ENCODE results near the gene MAPRE3. TPM values are rescaled to one million over a fixed set of nuclear protein-coding genes. Genes with fewer than 3 reads are reported as not detected.

The MAPRE3 gene
- 9.1 to 11.4 TPM (median 9.9 TPM) in 5 replicates for total RNA-seq (2022; extraction: Qiagen RNA extraction)

GRCh38 chr2:26970244-26970927 is at the start of gene MAPRE3:
Gene MAPRE3, plus strand, starts transcription at chr2:26970637. Its CDS starts 51,582 bp downstream, at chr2:27022219.

GRCh38 chr2:27032495-27033252 is 62.2 kb downstream of the MAPRE3 start, which contains the start of gene TMEM214:
Gene TMEM214, plus strand, starts transcription at chr2:27032965. Its CDS starts 51 bp downstream, at chr2:27033016.

GRCh38 chr2:27050996-27051901 is 80.8 kb downstream of the MAPRE3 start, which contains the start of gene AGBL5:
Gene AGBL5, plus strand, starts transcription at chr2:27051668. Its CDS starts 1,291 bp downstream, at chr2:27052959.

DNA sequence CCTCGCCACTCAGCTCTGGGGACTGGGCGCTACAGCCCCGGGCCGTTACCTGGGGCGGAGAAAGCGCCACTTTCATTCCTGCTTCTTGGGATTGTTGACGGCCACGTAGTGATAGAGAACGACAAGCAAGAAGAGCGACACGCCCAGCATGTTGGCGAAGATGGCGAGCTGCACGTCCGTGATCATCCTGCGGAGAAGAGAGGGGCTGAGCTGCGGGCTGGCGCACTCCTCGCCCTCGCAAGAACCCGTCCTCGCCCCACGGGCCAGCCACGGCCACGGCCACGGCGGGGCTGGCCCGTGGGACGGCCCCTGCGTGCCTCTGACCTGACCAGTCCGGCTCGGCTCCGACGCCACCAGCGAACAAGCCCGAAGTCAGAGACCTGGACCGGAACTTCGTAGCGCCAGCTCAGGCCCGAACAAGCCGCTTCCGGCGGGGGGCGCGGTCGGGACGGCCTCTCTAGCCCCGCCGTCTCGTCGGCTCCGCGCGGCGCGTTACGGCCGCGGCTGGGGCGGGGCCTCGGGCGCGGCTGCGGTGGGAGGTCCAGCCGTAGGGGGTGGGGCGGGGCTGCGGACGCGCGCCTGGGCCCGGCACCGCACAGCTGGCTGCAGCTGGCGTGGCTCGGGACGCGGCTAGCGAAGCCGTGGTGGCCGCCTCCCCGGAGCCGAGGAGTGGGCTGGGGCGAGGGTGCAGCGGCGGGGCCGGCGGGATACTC is 101.0 kb downstream of the MAPRE3 start, which contains the start of gene OST4:
Gene OST4, minus strand, starts transcription at position 378 of the 713 bp plus-strand sequence.

Other genes with a start within 250 kb of the MAPRE3 start
- gene SLC35F6, start 206.4 kb upstream of the MAPRE3 start, total RNA-seq (2022; extraction: Qiagen RNA extraction) = 34.2 to 37.7 TPM (median 35.4 TPM) in 5 replicates
- 46.5 to 51.7 TPM (median 50.2 TPM) in 5 replicates for gene CENPA, start 184.6 kb upstream of the MAPRE3 start, total RNA-seq (2022; extraction: Qiagen RNA extraction)
- gene DPYSL5, start 122.5 kb upstream of the MAPRE3 start, total RNA-seq (2022; extraction: Qiagen RNA extraction) = 4.1 to 5.6 TPM (median 5.2 TPM) in 5 replicates
- gene TMEM214, start 62.3 kb downstream of the MAPRE3 start, total RNA-seq (2022; extraction: Qiagen RNA extraction) = 57.8 to 71.3 TPM (median 65.2 TPM) in 5 replicates
- gene AGBL5, start 81.0 kb downstream of the MAPRE3 start, total RNA-seq (2022; extraction: Qiagen RNA extraction) = 29.1 to 31.8 TPM (median 31.1 TPM) in 5 replicates
- gene OST4, start 101.0 kb downstream of the MAPRE3 start, total RNA-seq (2022; extraction: Qiagen RNA extraction) = 548 to 576 TPM (median 560 TPM) in 5 replicates
- gene EMILIN1, start 108.0 kb downstream of the MAPRE3 start, total RNA-seq (2022; extraction: Qiagen RNA extraction) = 0.21 to 0.56 TPM (median 0.46 TPM) in 5 replicates
- gene KHK, start 116.1 kb downstream of the MAPRE3 start, total RNA-seq (2022; extraction: Qiagen RNA extraction) = 7.2 to 11.4 TPM (median 9.8 TPM) in 5 replicates
- gene CGREF1, start 148.5 kb downstream of the MAPRE3 start, total RNA-seq (2022; extraction: Qiagen RNA extraction) = 6.8 to 7.9 TPM (median 7.3 TPM) in 5 replicates
- gene ABHD1, start 153.2 kb downstream of the MAPRE3 start, total RNA-seq (2022; extraction: Qiagen RNA extraction) = 1.3 to 1.6 TPM (median 1.3 TPM) in 5 replicates
- gene PREB, start 164.0 kb downstream of the MAPRE3 start, total RNA-seq (2022; extraction: Qiagen RNA extraction) = 44.7 to 60.6 TPM (median 57.0 TPM) in 5 replicates
- not detected in 5 replicates for gene PRR30, start 168.8 kb downstream of the MAPRE3 start, total RNA-seq (2022; extraction: Qiagen RNA extraction)
- gene TCF23, start 178.4 kb downstream of the MAPRE3 start, total RNA-seq (2022; extraction: Qiagen RNA extraction) = not detected in 5 replicates
- 211 to 221 TPM (median 213 TPM) in 5 replicates for gene ATRAID, start 241.4 kb downstream of the MAPRE3 start, total RNA-seq (2022; extraction: Qiagen RNA extraction)
- 56.8 to 66.0 TPM (median 63.6 TPM) in 5 replicates for gene SLC5A6, start 241.6 kb downstream of the MAPRE3 start, total RNA-seq (2022; extraction: Qiagen RNA extraction)
- 49.7 to 63.9 TPM (median 61.7 TPM) in 5 replicates for gene CAD, start 246.7 kb downstream of the MAPRE3 start, total RNA-seq (2022; extraction: Qiagen RNA extraction)